Heart right ventricle (tissue), 16 donors: Measurements from ENCODE around the gene MRM1. TPM values are rescaled to one million over a fixed set of nuclear protein-coding genes. Genes with fewer than 3 reads are reported as not detected.

Experiments used
- ATAC-seq, 8 donors: fragments of 200-7000 bp; cut with Tn5 transposase; one replicate each; pipeline ENCODE4 v1.9.1; 2020; ENCODE audit warnings: mild to moderate bottlenecking in 8 of 8, moderate library complexity in 8 of 8, moderate number of reproducible peaks in 1 of 8
- DNase-seq, 2 donors: peaks; one replicate each; pipeline ENCODE4 v3.0.0-alpha.2; 2020
- H3K27ac ChIP-seq, 10 donors: fragments of 200-600 bp; sonication (generic) in 2 of 10; one replicate each; pipeline versions ENCODE4 v1.5.0 to v1.8.0; 2020 to 2022; ENCODE audit warnings: mild to moderate bottlenecking in 3 of 10
- H3K27me3 ChIP-seq, 7 donors: fragments of 200-600 bp; one replicate each; pipeline ENCODE4 v1.8.0; 2021 to 2022; ENCODE audit warnings: mild to moderate bottlenecking in 2 of 7
- H3K36me3 ChIP-seq, 9 donors: fragments of 200-600 bp; sonication (generic) in 1 of 9; one replicate each; pipeline versions ENCODE4 v1.5.0 to v1.8.0; 2020 to 2022; ENCODE audit warnings: mild to moderate bottlenecking in 2 of 9
- H3K4me1 ChIP-seq, 9 donors: fragments of 200-600 bp; sonication (generic) in 1 of 9; one replicate each; pipeline versions ENCODE4 v1.5.0 to v1.8.0; 2020 to 2022; ENCODE audit warnings: mild to moderate bottlenecking in 4 of 9
- H3K4me3 ChIP-seq, 10 donors: fragments of 200-600 bp; sonication (generic) in 2 of 10; one replicate each; pipeline versions ENCODE4 v1.5.0 to v1.8.0; 2020 to 2022; ENCODE audit warnings: mild to moderate bottlenecking in 7 of 10, moderate library complexity in 2 of 10
- H3K9me3 ChIP-seq, 11 donors: fragments of 200-600 bp in 10 of 11; sonication (generic) in 2 of 11; one replicate each; pipeline versions ENCODE4 v1.5.0 to v1.8.0; 2013 to 2022; ENCODE audit warnings: mild to moderate bottlenecking in 2 of 11, control low read depth in 1 of 11, moderate library complexity in 1 of 11
- WGBS, 2 donors: extraction: QIAGEN DNeasy Blood & Tissue Kit; methylation state at CpG; one replicate each; pipeline ENCODE4 v1.1.7; 2013; ENCODE audit warnings: inconsistent platforms in 1 of 2; 5-methylcytosine and 5-hydroxymethylcytosine counted together
- intact Hi-C, 10 donors: fragments of 100-400 bp; cut with DNase I; formaldehyde crosslinking; loops; one replicate each; pipeline versions ENCODE4 v1.11.1 to v1.14.2; 2022
- polyA plus RNA-seq, 2 donors: library from polyadenylated mRNA; stranded (reverse); fragments of 200-250 nt; gene quantifications; one replicate each; pipeline ENCODE4 v1.2.3, GENCODE V29; 2013
- total RNA-seq, 10 donors: library from RNA; stranded (reverse); fragmentation: NEBNext Ultra II Directional in 3 of 10; extraction: Animal tissue kit (Norgen Biotek cat#: 25700) in 3 of 10; gene quantifications; one replicate each; pipeline versions ENCODE4 v1.2.1 to v1.2.4, GENCODE V29; 2021 to 2023
- TF ChIP-seq, protein P1 (sequence below), 9 donors: fragments of 200-600 bp; sonication (generic) in 2 of 9; IDR thresholded peaks; one replicate each; pipeline versions ENCODE4 v1.5.0 to v1.8.0; 2021 to 2022; ENCODE audit warnings: antibody characterized with exemption in 9 of 9, mild to moderate bottlenecking in 5 of 9, moderate library complexity in 1 of 9
- donor health status: Arrhythmogenic right ventricular cardiomyopathy.
- donor health status: ischemic (EF 13 %, LVEDD 7.1; RV severe dilation, severe dysfunction).
- donor health status: healthy with polysubstance abuse.
- donor health status: DM: no; HTN: yes; CAD: no.
- donor health status: DM: no; HTN: no; CAD: no.
- donor health status: ischemic (EF 25% LVEDD 6.9; RV normal size, moderate dysfunction).
- donor health status: ischemic (EF 25% LVEDD 5.7; RV mildly dilated, moderate dysfunction).
- donor health status: healthy.
- donor health status: DM: yes; HTN: yes; CAD: no.
- donor health status: Ischemic cardiomyopathy.
- donor health status: ischemic (EF 35%, LVEDD 5.7; RV mildly dilated, moderate dysfunction).
- donor health status: nonischemic (EF 11% LVEDD 7.7; RV severe dilation, severe dysfunction).
- donor health status: DM: yes; HTN: yes; CAD: no.
- donor health status: PGD.
- donor health status: ischemic (EF 29% LVEDD 5.4; RV normal size, mild dysfunction).
- donor health status: nonischemic (EF 23%, LVEDD 6.1; RV moderate dilation, normal function).

Gene MRM1
- total and polyA plus RNA-seq, 12 donors: 5.5 to 10.3 (median 7.3) TPM

DNA sequence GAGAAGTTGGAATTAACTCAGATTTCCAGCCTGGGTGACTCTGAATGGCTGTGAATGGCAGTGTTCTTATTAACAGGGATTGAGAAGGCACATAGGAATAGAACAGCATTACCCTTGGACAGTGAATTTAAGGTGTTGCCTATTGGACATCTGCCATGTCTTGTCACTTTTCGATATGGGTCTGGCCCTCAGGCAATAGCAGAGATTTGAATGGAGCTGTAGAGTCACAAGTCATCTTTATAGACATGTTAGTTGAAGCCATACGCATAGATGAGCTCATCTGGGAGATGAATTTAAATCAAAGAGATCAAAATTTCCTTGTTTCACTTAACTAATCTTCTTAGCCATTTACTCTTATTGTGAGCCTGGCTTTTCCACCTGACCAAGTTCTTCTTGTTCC is 24.6 kb upstream of the MRM1 start:
- TF ChIP-seq, protein P1, sequence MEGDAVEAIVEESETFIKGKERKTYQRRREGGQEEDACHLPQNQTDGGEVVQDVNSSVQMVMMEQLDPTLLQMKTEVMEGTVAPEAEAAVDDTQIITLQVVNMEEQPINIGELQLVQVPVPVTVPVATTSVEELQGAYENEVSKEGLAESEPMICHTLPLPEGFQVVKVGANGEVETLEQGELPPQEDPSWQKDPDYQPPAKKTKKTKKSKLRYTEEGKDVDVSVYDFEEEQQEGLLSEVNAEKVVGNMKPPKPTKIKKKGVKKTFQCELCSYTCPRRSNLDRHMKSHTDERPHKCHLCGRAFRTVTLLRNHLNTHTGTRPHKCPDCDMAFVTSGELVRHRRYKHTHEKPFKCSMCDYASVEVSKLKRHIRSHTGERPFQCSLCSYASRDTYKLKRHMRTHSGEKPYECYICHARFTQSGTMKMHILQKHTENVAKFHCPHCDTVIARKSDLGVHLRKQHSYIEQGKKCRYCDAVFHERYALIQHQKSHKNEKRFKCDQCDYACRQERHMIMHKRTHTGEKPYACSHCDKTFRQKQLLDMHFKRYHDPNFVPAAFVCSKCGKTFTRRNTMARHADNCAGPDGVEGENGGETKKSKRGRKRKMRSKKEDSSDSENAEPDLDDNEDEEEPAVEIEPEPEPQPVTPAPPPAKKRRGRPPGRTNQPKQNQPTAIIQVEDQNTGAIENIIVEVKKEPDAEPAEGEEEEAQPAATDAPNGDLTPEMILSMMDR (IDR thresholded peaks at IDR 0.05): no peak
- H3K36me3 ChIP-seq: peaks cover 0 to 93% (median 42%) of the 10 kb centered on the region in 9 donors
- WGBS, 2 donors: 58 to 81% methylated on average over 2 of the region's 2 CpGs
- no peak for ATAC-seq
- no peak overlapping the region for H3K4me3 ChIP-seq
- no peak for DNase-seq
- intact Hi-C loops: loop anchor here in 1 of 10 donors (10.0 kb wide), 1 partner anchor 62 kb away; no protein-coding TSS in a partner anchor
- H3K9me3 ChIP-seq: no peaks in the 10 kb centered on the region
- H3K27me3 ChIP-seq: no peaks in the 10 kb centered on the region
- H3K27ac ChIP-seq: no peak overlapping the region
- peaks cover 0 to 11% (median 3%) of the 10 kb centered on the region in 9 donors for H3K4me1 ChIP-seq

DNA sequence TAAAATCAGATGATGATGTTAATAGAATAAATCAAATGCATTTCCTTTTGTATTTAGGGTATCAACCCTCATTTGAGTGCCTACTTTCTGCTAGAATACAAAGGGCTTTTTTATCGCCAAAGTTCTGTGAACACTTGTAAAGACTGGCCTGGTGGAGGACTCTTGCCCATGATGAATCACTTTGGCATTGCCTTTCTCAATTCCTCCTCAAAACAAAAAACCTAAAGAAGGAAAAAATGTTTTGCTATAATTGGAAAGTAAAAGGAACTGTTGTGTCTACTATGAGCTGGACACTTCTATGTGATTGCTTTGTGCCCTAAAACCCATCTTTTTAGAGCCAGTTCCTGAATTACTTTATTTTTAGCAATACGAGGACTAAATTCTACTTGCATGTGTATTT is 22.7 kb upstream of the MRM1 start:
- H3K27ac ChIP-seq: no peak overlapping the region
- peaks cover 0 to 93% (median 57%) of the 10 kb centered on the region in 9 donors for H3K36me3 ChIP-seq
- DNase-seq (no peak), ATAC-seq (no peak)
- intact Hi-C loops: loop anchor here in 1 of 10 donors (10.0 kb wide), 1 partner anchor 64 kb away; no protein-coding TSS in a partner anchor
- H3K4me1 ChIP-seq: peaks cover 0 to 11% (median 3%) of the 10 kb centered on the region in 9 donors
- WGBS, 2 donors: 94 to 95% methylated on average over 2 of the region's 2 CpGs
- TF ChIP-seq, protein P1 (IDR thresholded peaks at IDR 0.05): no peak
- H3K27me3 ChIP-seq: no peaks in the 10 kb centered on the region
- no peaks in the 10 kb centered on the region for H3K9me3 ChIP-seq
- no peak overlapping the region for H3K4me3 ChIP-seq

- Histone ChIP-seq H3K36me3 (peaks cover 0 to 100% (median 74%) of the 10 kb centered on the region in 9 donors), H3K4me1 (no peaks in the 10 kb centered on the region), H3K27me3 (no peaks in the 10 kb centered on the region), H3K27ac (no peak overlapping the region), H3K9me3 (no peaks in the 10 kb centered on the region), H3K4me3 (no peak overlapping the region)
- intact Hi-C loops: no loop called here
- WGBS, 2 donors: 60 to 69% methylated on average over 1 of the region's 1 CpG
- TF ChIP-seq, protein P1 (IDR thresholded peaks at IDR 0.05): no peak
- no peak for DNase-seq
- no peak for ATAC-seq
These were observed 17.6 kb upstream of the MRM1 start for GRCh38 chr17:36583787-36584186.

GRCh38 chr17:36586138-36586537 is 15.2 kb upstream of the MRM1 start:
- intact Hi-C loops: no loop called here

More at GRCh38 chr17:36586138-36586537, 15.2 kb upstream of the MRM1 start:
- peaks cover 0 to 93% (median 70%) of the 10 kb centered on the region in 9 donors for H3K36me3 ChIP-seq
- ATAC-seq (no peak), DNase-seq (no peak)
- peaks cover 0 to 13% (median 3%) of the 10 kb centered on the region in 9 donors for H3K4me1 ChIP-seq
- no peak overlapping the region for H3K27ac ChIP-seq
- TF ChIP-seq, protein P1 (IDR thresholded peaks at IDR 0.05): no peak
- no peaks in the 10 kb centered on the region for H3K27me3 ChIP-seq
- no peak overlapping the region for H3K4me3 ChIP-seq
- WGBS, 2 donors: 94 to 97% methylated on average over 2 of the region's 2 CpGs
- no peaks in the 10 kb centered on the region for H3K9me3 ChIP-seq
